NCI-H774 (cell line): ENCODE data around the gene CFAP91.

ENCODE experiments used
- DNase-seq: peaks from one replicate; lab custom pipeline; 2025; lab: John Stamatoyannopoulos, UW

Gene CFAP91

GRCh38 chr3:119743921-119744320, 41.1 kb downstream of the CFAP91 start:
- no peak for DNase-seq

DNA sequence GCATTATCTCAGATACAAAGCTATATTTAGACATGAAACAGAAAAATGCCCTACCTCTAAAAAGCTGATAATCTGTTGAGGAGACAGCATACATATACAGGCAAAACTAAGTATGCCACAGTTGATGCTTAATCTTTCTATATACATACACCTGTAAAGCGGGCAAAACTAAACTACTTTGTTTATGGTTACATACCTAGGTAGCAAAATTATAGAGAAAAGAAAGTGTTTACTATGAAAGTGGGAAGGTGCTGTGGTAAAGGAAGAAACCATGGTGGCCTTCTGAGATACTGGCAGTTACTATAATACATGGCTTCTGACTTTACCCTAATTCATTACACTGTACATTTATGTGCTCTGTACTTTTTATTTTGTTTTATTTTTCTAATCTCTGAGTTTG, 43.1 kb downstream of the CFAP91 start:
- no peak for DNase-seq

GRCh38 chr3:119746423-119746822, 43.6 kb downstream of the CFAP91 start:
- DNase-seq, result no peak

DNA sequence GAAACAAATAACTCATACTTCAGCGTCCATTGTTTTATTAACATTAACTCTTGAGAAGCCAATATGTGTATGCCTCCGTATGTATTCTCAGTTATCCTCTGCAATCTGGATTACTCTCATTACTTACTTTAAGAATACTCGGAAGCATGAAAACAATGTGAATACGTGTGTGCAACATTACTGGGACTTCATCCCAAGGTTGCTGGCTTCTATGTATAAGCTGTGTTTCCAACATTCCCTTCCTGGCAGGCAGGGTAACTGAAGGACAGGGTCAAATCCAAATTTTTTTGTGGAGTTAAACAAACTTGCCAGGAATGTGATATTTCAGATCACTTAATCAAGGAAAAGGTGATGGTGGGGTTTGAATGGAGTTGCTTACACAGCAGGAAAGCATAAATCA, 44.5 kb downstream of the CFAP91 start:
- no peak for DNase-seq

DNA sequence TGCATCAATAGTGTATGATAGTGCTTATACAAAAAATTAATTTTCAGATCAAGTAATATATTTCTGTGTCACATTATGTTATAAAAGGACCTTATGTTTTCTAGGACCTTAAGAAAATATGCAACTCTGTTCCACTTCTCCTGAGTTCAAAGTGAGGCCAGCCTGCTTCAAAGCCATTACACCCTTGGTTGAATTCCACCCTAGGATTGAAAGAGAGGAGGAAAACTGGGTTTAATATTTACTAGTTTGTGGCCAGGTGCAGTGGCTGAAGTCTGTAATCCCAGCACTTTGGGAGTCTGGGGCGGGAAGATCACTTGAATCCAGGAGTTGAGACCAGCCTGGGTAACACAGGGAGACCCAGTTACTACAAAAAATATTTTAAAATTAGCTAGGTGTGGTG, 46.2 kb downstream of the CFAP91 start:
- DNase-seq, result no peak

- no peak for DNase-seq
Observed at GRCh38 chr3:119751423-119751822, 48.6 kb downstream of the CFAP91 start.
